Activated T-helper 17 cell treated with anti-CD3 and anti-CD28 coated beads, Interleukin-2, amount 50 U/mL, for 72 hours (primary cell): ENCODE measurements around the gene KRTAP10-12. TPM values are rescaled to one million over a fixed set of nuclear protein-coding genes. Genes with fewer than 3 reads are reported as not detected.
"Not testable (repeated sequence)": the region's sequence is repeated elsewhere in the genome, so short reads cannot be mapped to it uniquely, and the experiment has no call there.

Source experiments
- ATAC-seq: fragments of 150-1000 bp; cut with Tn5 transposase; replicated peaks from 2 replicates; pipeline ENCODE4 v1.10.0; 2021; ENCODE audit warnings: mild to moderate bottlenecking, moderate library complexity
- H3K27ac Mint-ChIP-seq: one replicate; pipeline ENCODE4 v1.8.0; 2022; ENCODE audit warnings: mixed read lengths
- H3K27me3 Mint-ChIP-seq: one replicate; pipeline ENCODE4 v1.8.0; 2022; ENCODE audit warnings: mixed read lengths
- H3K36me3 Mint-ChIP-seq: one replicate; pipeline ENCODE4 v1.8.0; 2022; ENCODE audit warnings: low read depth, mild to moderate bottlenecking, mixed read lengths
- H3K4me1 Mint-ChIP-seq: one replicate; pipeline ENCODE4 v1.8.0; 2022; ENCODE audit warnings: mixed read lengths
- H3K4me3 Mint-ChIP-seq: one replicate; pipeline ENCODE4 v1.8.0; 2022; ENCODE audit warnings: mild to moderate bottlenecking, mixed read lengths
- H3K9me3 Mint-ChIP-seq: one replicate; pipeline ENCODE4 v1.8.0; 2022; ENCODE audit warnings: mixed read lengths
- total RNA-seq, 2 donors: library from RNA; stranded (reverse); gene quantifications; one replicate each; pipeline ENCODE4 v1.2.3, GENCODE V29; 2022

Gene KRTAP10-12
- total RNA-seq, 2 donors from 2014 or later = not detected

GRCh38 chr21:44685050-44685449 is 11.9 kb upstream of the KRTAP10-12 start:
- not testable (repeated sequence) for H3K9me3 Mint-ChIP-seq, H3K4me3 Mint-ChIP-seq, H3K27ac Mint-ChIP-seq, H3K36me3 Mint-ChIP-seq, ATAC-seq, H3K4me1 Mint-ChIP-seq
- peaks cover 10% of the 10 kb centered on the region for H3K27me3 Mint-ChIP-seq

- no peak overlapping the region for H3K27ac Mint-ChIP-seq
- H3K4me1 Mint-ChIP-seq = peaks cover 7% of the 10 kb centered on the region
- no peaks in the 10 kb centered on the region for H3K9me3 Mint-ChIP-seq
- no peak for ATAC-seq
- peaks cover 10% of the 10 kb centered on the region for H3K27me3 Mint-ChIP-seq
- H3K36me3 Mint-ChIP-seq = no peaks in the 10 kb centered on the region
- H3K4me3 Mint-ChIP-seq = no peak overlapping the region
Observed at GRCh38 chr21:44686000-44686781, 10.8 kb upstream of the KRTAP10-12 start.

GRCh38 chr21:44686843-44687561 is 10.0 kb upstream of the KRTAP10-12 start:
- Mint-ChIP-seq H3K36me3 (no peaks in the 10 kb centered on the region), H3K27ac (no peak overlapping the region), H3K4me3 (no peak overlapping the region), H3K4me1 (peaks cover 7% of the 10 kb centered on the region), H3K9me3 (no peaks in the 10 kb centered on the region), H3K27me3 (peaks cover 10% of the 10 kb centered on the region)
- ATAC-seq = no peak

- Mint-ChIP-seq H3K4me1 (peaks cover 7% of the 10 kb centered on the region), H3K27me3 (peaks cover 10% of the 10 kb centered on the region), H3K36me3 (no peaks in the 10 kb centered on the region), H3K9me3 (no peaks in the 10 kb centered on the region), H3K27ac (no peak overlapping the region), H3K4me3 (no peak overlapping the region)
- ATAC-seq = no peak
Observed at GRCh38 chr21:44687671-44688070, 9.3 kb upstream of the KRTAP10-12 start.

GRCh38 chr21:44689740-44690139 is 7.2 kb upstream of the KRTAP10-12 start:
- H3K36me3 Mint-ChIP-seq, H3K4me1 Mint-ChIP-seq, H3K9me3 Mint-ChIP-seq, H3K4me3 Mint-ChIP-seq, ATAC-seq, H3K27ac Mint-ChIP-seq: not testable (repeated sequence)
- peaks cover 10% of the 10 kb centered on the region for H3K27me3 Mint-ChIP-seq

GRCh38 chr21:44691686-44692085 is 5.3 kb upstream of the KRTAP10-12 start:
- Mint-ChIP-seq H3K9me3 (no peaks in the 10 kb centered on the region), H3K4me3 (no peak overlapping the region), H3K27ac (no peak overlapping the region), H3K27me3 (peaks cover 3% of the 10 kb centered on the region), H3K36me3 (no peaks in the 10 kb centered on the region), H3K4me1 (no peaks in the 10 kb centered on the region)
- ATAC-seq = no peak

- ATAC-seq = no peak
- Mint-ChIP-seq H3K4me3 (no peak overlapping the region), H3K9me3 (no peaks in the 10 kb centered on the region), H3K27ac (no peak overlapping the region), H3K27me3 (peaks cover 12% of the 10 kb centered on the region), H3K36me3 (no peaks in the 10 kb centered on the region), H3K4me1 (peaks cover 2% of the 10 kb centered on the region)
Observed at GRCh38 chr21:44692798-44693512, 4.0 kb upstream of the KRTAP10-12 start.

- Mint-ChIP-seq H3K27ac (no peak overlapping the region), H3K36me3 (no peaks in the 10 kb centered on the region), H3K27me3 (peaks cover 26% of the 10 kb centered on the region), H3K9me3 (no peaks in the 10 kb centered on the region), H3K4me1 (peaks cover 7% of the 10 kb centered on the region), H3K4me3 (no peak overlapping the region)
- no peak for ATAC-seq
Observed at GRCh38 chr21:44694776-44695175, 2.2 kb upstream of the KRTAP10-12 start.

- ATAC-seq = no peak
- H3K9me3 Mint-ChIP-seq = no peaks in the 10 kb centered on the region
- H3K36me3 Mint-ChIP-seq = no peaks in the 10 kb centered on the region
- no peak overlapping the region for H3K4me3 Mint-ChIP-seq
- peaks cover 7% of the 10 kb centered on the region for H3K4me1 Mint-ChIP-seq
- H3K27me3 Mint-ChIP-seq = peaks cover 29% of the 10 kb centered on the region
- no peak overlapping the region for H3K27ac Mint-ChIP-seq
Observed at GRCh38 chr21:44695184-44695583, 1.8 kb upstream of the KRTAP10-12 start.

GRCh38 chr21:44695641-44696040 is 1.3 kb upstream of the KRTAP10-12 start:
- Mint-ChIP-seq H3K4me1 (peaks cover 7% of the 10 kb centered on the region), H3K4me3 (no peak overlapping the region), H3K9me3 (no peaks in the 10 kb centered on the region), H3K36me3 (no peaks in the 10 kb centered on the region), H3K27me3 (peaks cover 29% of the 10 kb centered on the region), H3K27ac (no peak overlapping the region)
- no peak for ATAC-seq

GRCh38 chr21:44696572-44696971 is 400 bp upstream of the KRTAP10-12 start:
- Mint-ChIP-seq H3K27ac (no peak overlapping the region), H3K9me3 (no peaks in the 10 kb centered on the region)
- no peak for ATAC-seq

GRCh38 chr21:44697811-44698734 is 1.1 kb downstream of the KRTAP10-12 start:
- H3K4me3 Mint-ChIP-seq = no peak overlapping the region
- H3K9me3 Mint-ChIP-seq = no peaks in the 10 kb centered on the region
- peaks cover 13% of the 10 kb centered on the region for H3K4me1 Mint-ChIP-seq
- no peak for ATAC-seq
- H3K27ac Mint-ChIP-seq = no peak overlapping the region
- H3K27me3 Mint-ChIP-seq = peaks cover 48% of the 10 kb centered on the region
- no peaks in the 10 kb centered on the region for H3K36me3 Mint-ChIP-seq

More at GRCh38 chr21:44696572-44696971, 400 bp upstream of the KRTAP10-12 start:
- H3K4me1 Mint-ChIP-seq = peaks cover 7% of the 10 kb centered on the region
- H3K4me3 Mint-ChIP-seq = no peak overlapping the region
- no peaks in the 10 kb centered on the region for H3K36me3 Mint-ChIP-seq
- H3K27me3 Mint-ChIP-seq = peaks cover 36% of the 10 kb centered on the region

- no peak overlapping the region for H3K27ac Mint-ChIP-seq
- H3K27me3 Mint-ChIP-seq = peaks cover 54% of the 10 kb centered on the region
- no peaks in the 10 kb centered on the region for H3K9me3 Mint-ChIP-seq
Observed at GRCh38 chr21:44699502-44700001, 2.6 kb downstream of the KRTAP10-12 start.

More at GRCh38 chr21:44699502-44700001, 2.6 kb downstream of the KRTAP10-12 start:
- ATAC-seq = no peak
- Mint-ChIP-seq H3K36me3 (no peaks in the 10 kb centered on the region), H3K4me1 (peaks cover 13% of the 10 kb centered on the region), H3K4me3 (no peak overlapping the region)
